GM23338 (cell line): Measurements from ENCODE around the gene APH1B. TPM values are rescaled to one million over a fixed set of nuclear protein-coding genes. Genes with fewer than 3 reads are reported as not detected.

Source experiments
- ATAC-seq: fragments of 200-7000 bp; cut with Tn5 transposase; 3 replicates; pipeline ENCODE4 v1.9.1; 2020
- DNase-seq: peaks from one replicate; pipeline ENCODE4 v3.0.0-alpha.2; 2015; ENCODE audit warnings: low spot score
- H2AFZ ChIP-seq: fragments of 200-600 bp; sonication (generic); 2 replicates; pipeline ENCODE4 v1.8.0; 2016; ENCODE audit warnings: antibody characterized with exemption, mild to moderate bottlenecking, moderate library complexity
- H3F3A ChIP-seq: fragments of 200-600 bp; sonication (generic); replicated peaks from 2 replicates; pipeline ENCODE4 v1.8.0; 2017; ENCODE audit warnings: antibody characterized with exemption, mixed run types, low read depth
- H3K27ac ChIP-seq: fragments of 200-600 bp; sonication (generic); 2 replicates; pipeline ENCODE4 v1.6.1; 2016; ENCODE audit warnings: low read depth
- H3K27me3 ChIP-seq: fragments of 200-600 bp; sonication (generic); 2 replicates; pipeline ENCODE4 v1.8.0; 2016; ENCODE audit warnings: mild to moderate bottlenecking, mixed run types, moderate library complexity; ENCODE audit not compliant: insufficient read depth
- H3K36me3 ChIP-seq: fragments of 200-600 bp; sonication (generic); 2 replicates; pipeline ENCODE4 v1.8.0; 2016; ENCODE audit warnings: mild to moderate bottlenecking; ENCODE audit not compliant: insufficient read depth
- H3K4me1 ChIP-seq: fragments of 200-600 bp; sonication (generic); 2 replicates; pipeline ENCODE4 v1.8.0; 2016; ENCODE audit warnings: mild to moderate bottlenecking, moderate library complexity; ENCODE audit not compliant: insufficient read depth
- H3K4me2 ChIP-seq: fragments of 200-600 bp; sonication (generic); 2 replicates; pipeline ENCODE4 v1.7.1; 2017; ENCODE audit warnings: mixed run types
- H3K4me3 ChIP-seq: fragments of 200-600 bp; sonication (generic); 2 replicates; pipeline ENCODE4 v1.6.1; 2016; ENCODE audit warnings: mixed run types
- H3K79me2 ChIP-seq: fragments of 200-600 bp; sonication (generic); replicated peaks from 2 replicates; pipeline ENCODE4 v1.8.0; 2017; ENCODE audit warnings: mild to moderate bottlenecking; ENCODE audit not compliant: insufficient read depth
- H3K9me2 ChIP-seq: fragments of 200-600 bp; sonication (generic); 2 replicates; pipeline ENCODE4 v1.8.0; 2017; ENCODE audit not compliant: insufficient read depth
- H4K20me1 ChIP-seq: fragments of 200-600 bp; sonication (generic); replicated peaks from 2 replicates; pipeline ENCODE4 v1.8.0; 2017; ENCODE audit warnings: mild to moderate bottlenecking; ENCODE audit not compliant: insufficient read depth
- H3K27ac Mint-ChIP-seq: 2 replicates; pipeline ENCODE4 v1.8.0; 2020; ENCODE audit warnings: inconsistent platforms, mild to moderate bottlenecking, moderate library complexity, mixed read lengths
- H3K27me3 Mint-ChIP-seq: 3 replicates; pipeline ENCODE4 v1.8.0; 2022; ENCODE audit warnings: low read depth, mild to moderate bottlenecking, moderate library complexity, mixed read lengths, inconsistent platforms; ENCODE audit not compliant: insufficient read depth, poor library complexity
- H3K36me3 Mint-ChIP-seq: 3 replicates; pipeline ENCODE4 v1.8.0; 2021; ENCODE audit warnings: low read depth, mild to moderate bottlenecking, inconsistent platforms, moderate library complexity, mixed read lengths
- H3K4me1 Mint-ChIP-seq: 3 replicates; pipeline ENCODE4 v1.8.0; 2020; ENCODE audit warnings: mild to moderate bottlenecking, inconsistent platforms, mixed read lengths
- H3K4me3 Mint-ChIP-seq: 3 replicates; pipeline ENCODE4 v1.8.0; 2021; ENCODE audit warnings: moderate library complexity, mild to moderate bottlenecking, inconsistent platforms, mixed read lengths
- H3K9me3 Mint-ChIP-seq: 3 replicates; pipeline ENCODE4 v1.8.0; 2020; ENCODE audit warnings: moderate library complexity, mild to moderate bottlenecking, inconsistent platforms, mixed read lengths
- CREB1 ChIP-seq: fragments of 250-450 bp; sonication (Bioruptor Pico); IDR thresholded peaks from 2 replicates; pipeline ENCODE4 v1.5.0; 2020; ENCODE audit warnings: low read depth, mild to moderate bottlenecking, moderate library complexity
- CTCF ChIP-seq, 2 experiments: fragments of 200-600 bp in 1 of 2; sonication (generic) in 1 of 2; conservative IDR thresholded peaks; 2 replicates each; pipeline versions ENCODE4 v1.5.1 to v1.6.1; 2016 to 2017; ENCODE audit warnings: antibody characterized with exemption in 2 of 2, low read depth in 2 of 2, mild to moderate bottlenecking in 2 of 2, moderate library complexity in 1 of 2
- ETS1 ChIP-seq: IDR thresholded peaks from 2 replicates; pipeline ENCODE4 v1.6.1; 2016; ENCODE audit warnings: antibody characterized with exemption
- EZH2 ChIP-seq: fragments of 200-600 bp; sonication (generic); IDR thresholded peaks from one replicate; pipeline ENCODE4 v1.8.0; 2017; ENCODE audit warnings: antibody characterized with exemption, mild to moderate bottlenecking, low read depth; ENCODE audit not compliant: unreplicated experiment
- EZH2phosphoT487 ChIP-seq: fragments of 200-600 bp; sonication (generic); IDR thresholded peaks from one replicate; pipeline ENCODE4 v1.8.1; 2018; ENCODE audit warnings: antibody characterized with exemption; ENCODE audit not compliant: unreplicated experiment
- JUNB ChIP-seq: IDR thresholded peaks from one replicate; pipeline ENCODE4 v1.6.1; 2016; ENCODE audit warnings: antibody characterized with exemption; ENCODE audit not compliant: unreplicated experiment
- NANOG ChIP-seq: IDR thresholded peaks from 2 replicates; pipeline ENCODE4 v1.6.1; 2016; ENCODE audit warnings: antibody characterized with exemption, borderline replicate concordance
- POLR2AphosphoS5 ChIP-seq: IDR thresholded peaks from 2 replicates; pipeline ENCODE4 v1.6.1; 2016; ENCODE audit warnings: antibody characterized with exemption, low read depth
- REST ChIP-seq: IDR thresholded peaks from one replicate; pipeline ENCODE4 v1.6.1; 2018; ENCODE audit warnings: antibody characterized with exemption; ENCODE audit not compliant: unreplicated experiment
- STAT1 ChIP-seq: IDR thresholded peaks from one replicate; pipeline ENCODE4 v1.6.1; 2016; ENCODE audit warnings: antibody characterized with exemption; ENCODE audit not compliant: unreplicated experiment
- ZNF114 ChIP-seq: fragments of 250-450 bp; sonication (Bioruptor Pico); IDR thresholded peaks from 2 replicates; pipeline ENCODE4 v1.5.0; 2020; ENCODE audit warnings: mild to moderate bottlenecking, moderate library complexity
- ZNF331 ChIP-seq: fragments of 250-450 bp; sonication (Bioruptor Pico); IDR thresholded peaks from 2 replicates; pipeline ENCODE4 v1.5.0; 2020; ENCODE audit warnings: low read depth, mild to moderate bottlenecking, moderate library complexity
- ZNF462 ChIP-seq: fragments of 250-450 bp; sonication (Bioruptor Pico); IDR thresholded peaks from 2 replicates; pipeline ENCODE4 v1.5.0; 2020; ENCODE audit warnings: mild to moderate bottlenecking, moderate library complexity
- polyA plus RNA-seq: library from polyadenylated mRNA; unstranded; fragments of >200 nt; fragmentation: Nextera tagmentation; extraction: Ambion mirVana; gene quantifications from 2 replicates; pipeline ENCODE4 v1.2.1, GENCODE V29; 2016
- total RNA-seq: library from RNA; depleted of rRNA; stranded (reverse); fragments of >200 nt; shearing (Covaris generic); gene quantifications from 2 replicates; pipeline ENCODE4 v1.2.3, GENCODE V29; 2014

Gene APH1B
- total and polyA plus RNA-seq, 2 experiments from 2014 or later = 14.3 to 24.4 TPM

- H3K27ac ChIP-seq = no peak overlapping the region
- no peak overlapping the region for H3K27ac Mint-ChIP-seq
- H4K20me1 ChIP-seq = no peaks in the 10 kb centered on the region
- H3K79me2 ChIP-seq = no peaks in the 10 kb centered on the region
- peaks cover 2% of the 10 kb centered on the region for H3K27me3 Mint-ChIP-seq
- H2AFZ ChIP-seq = no peak overlapping the region
- no peaks in the 10 kb centered on the region for H3K27me3 ChIP-seq
- TF ChIP-seq ZNF462 (CRISPR knock-in tag) (no peak), CTCF (conservative IDR thresholded peaks at IDR 0.05; ENCODE audit: low read depth in 2 of 2) (no peak), POLR2AphosphoS5 (no peak), EZH2phosphoT487 (no peak), ZNF114 (no peak), NANOG (no peak), JUNB (no peak), REST (no peak), ZNF331 (CRISPR knock-in tag) (no peak), ETS1 (no peak), STAT1 (no peak), CREB1 (CRISPR knock-in tag) (no peak), EZH2 (no peak)
- peaks cover 4% of the 10 kb centered on the region; the same call in 1 of the 2 replicates for H3K9me2 ChIP-seq
- no peaks in the 10 kb centered on the region for H3K9me3 Mint-ChIP-seq
- H3F3A ChIP-seq = no peaks in the 10 kb centered on the region
- no peaks in the 10 kb centered on the region for H3K36me3 ChIP-seq
- H3K4me1 ChIP-seq = peaks cover 27% of the 10 kb centered on the region
- H3K4me2 ChIP-seq = peak overlapping the region; percentile 28; the same call in 1 of the 2 replicates
- ATAC-seq (peak; percentile 59), DNase-seq (peak; percentile 58)
- peak overlapping the region; percentile 6; the same call in 1 of the 2 replicates for H3K4me3 ChIP-seq
- H3K36me3 Mint-ChIP-seq = no peaks in the 10 kb centered on the region; the same call in 2 of the 3 replicates
- H3K4me1 Mint-ChIP-seq = peaks cover 48% of the 10 kb centered on the region
- peak overlapping the region; percentile 50 for H3K4me3 Mint-ChIP-seq
Observed at GRCh38 chr15:63339836-63340235, 62.4 kb downstream of the APH1B start.
